ENCODE measurements around the gene PHETA1. TPM values are rescaled to one million over a fixed set of nuclear protein-coding genes. Genes with fewer than 3 reads are reported as not detected.
"Not testable (repeated sequence)": the region's sequence is repeated elsewhere in the genome, so short reads cannot be mapped to it uniquely, and the experiment has no call there.

PHETA1 gene
- total and polyA plus RNA-seq, 2 donors (not counting 3 experiments of a cell fraction or from before 2014, with no cell fraction given): 10.6 to 20.0 TPM

DNA sequence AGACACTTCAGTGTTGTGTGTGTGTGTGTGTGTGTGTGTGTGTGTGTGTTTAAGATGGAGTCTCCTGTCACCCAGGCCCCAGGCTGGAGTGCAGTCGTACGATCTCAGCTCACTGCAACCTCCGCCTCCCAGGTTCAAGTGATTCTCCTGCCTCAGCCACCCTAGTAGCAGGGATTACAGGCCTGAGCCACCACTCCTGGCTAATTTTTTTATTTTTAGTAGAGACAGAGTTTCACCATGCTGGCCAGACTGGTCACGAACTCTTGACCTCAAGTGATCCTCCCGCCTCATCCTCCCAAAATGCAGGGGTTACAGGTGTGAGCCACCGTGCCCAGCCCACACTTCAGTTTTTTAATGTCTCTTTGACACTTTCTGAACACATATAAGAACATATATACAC, 32.5 kb downstream of the PHETA1 start:
- H3K4me2 ChIP-seq (ENCODE audit: insufficient read depth, low read length); BruUV-seq (replicated peaks); H3K9me3 ChIP-seq (replicated peaks; ENCODE audit: control insufficient read depth, insufficient read depth, low read length); H3K9ac ChIP-seq (replicated peaks; ENCODE audit: extremely low read depth, insufficient read depth, low read length); H4K20me1 ChIP-seq (replicated peaks; ENCODE audit: control insufficient read depth, extremely low read depth, insufficient read depth, low read length); dilution Hi-C loops (cut with MboI; ENCODE audit: extremely low pct_ligation_motif_present, low sequenced_read_pairs); FAIRE-seq; H3K27ac ChIP-seq (ENCODE audit: insufficient read depth, low read depth, low read length); H3K36me3 ChIP-seq (ENCODE audit: control insufficient read depth in 2 of 2, extremely low read depth in 1 of 2, insufficient read depth in 2 of 2, low read length in 2 of 2); H3K4me3 ChIP-seq (replicated peaks in 1 of 3; ENCODE audit: insufficient read depth in 1 of 3, low read depth in 1 of 3, low read length in 3 of 3); H3K4me1 ChIP-seq (ENCODE audit: control insufficient read depth, extremely low read depth, insufficient read depth, low read length); H3K27me3 ChIP-seq (ENCODE audit: control insufficient read depth in 2 of 2, insufficient read depth in 2 of 2, low read length in 2 of 2); H3K9me1 ChIP-seq (replicated peaks; ENCODE audit: control insufficient read depth, extremely low read depth, insufficient read depth, low read length); intact Hi-C loops (cut with micrococcal nuclease); H2AFZ ChIP-seq (ENCODE audit: low read depth, low read length); H3K79me2 ChIP-seq (ENCODE audit: control insufficient read depth, insufficient read depth, low read length); DNase-seq (ENCODE audit: low read depth, low spot score): not testable (repeated sequence)
- POLR2A ChIA-PET: interaction anchor here (0.7 kb wide), 1 partner anchor 18 kb away, joined by 6 read pairs; no protein-coding TSS in a partner anchor
- CTCF ChIA-PET: interaction anchor here (0.9 to 1.4 kb wide), 3 partner anchors 23 to 477 kb away, joined by 4 read pairs; no protein-coding TSS in a partner anchor

DNA sequence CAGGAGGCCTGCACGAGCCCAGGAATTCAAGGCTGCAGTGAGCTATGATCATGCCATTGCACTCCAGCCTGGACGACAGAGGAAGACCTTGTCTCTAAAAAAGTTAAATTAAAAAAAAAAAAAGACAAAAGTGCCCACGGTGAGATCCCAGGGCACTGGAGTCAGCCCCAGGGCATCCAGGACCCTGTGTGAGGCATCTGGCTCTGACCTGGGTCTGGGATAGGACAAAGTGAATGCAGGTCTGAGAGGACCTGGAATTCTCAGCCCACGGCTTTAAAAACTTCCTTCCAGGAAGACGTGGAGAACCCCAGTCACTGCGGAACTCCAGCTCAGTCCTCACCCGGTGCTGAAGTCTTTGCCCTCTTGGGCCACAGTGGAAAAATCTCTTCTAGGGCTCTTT, 33.1 kb downstream of the PHETA1 start:
- TF ChIP-seq MYC (IDR thresholded peaks at IDR 0.05; ENCODE audit: low read depth, low read length) (no peak), EZH2 (IDR thresholded peaks at IDR 0.05; ENCODE audit: borderline replicate concordance, low read depth, low read length, severe bottlenecking) (no peak), FOS (IDR thresholded peaks at IDR 0.05; ENCODE audit: borderline replicate concordance, insufficient read depth, low read length) (no peak), JUN (IDR thresholded peaks at IDR 0.05; ENCODE audit: borderline replicate concordance, insufficient read depth, insufficient read length, low read depth) (no peak), POLR2AphosphoS5 (IDR thresholded peaks at IDR 0.05; ENCODE audit: insufficient read depth, low read depth, low read length) (no peak), GATA2 (IDR thresholded peaks at IDR 0.05; ENCODE audit: insufficient read depth, insufficient read length, low read depth, low read length) (no peak), POLR2A (IDR thresholded peaks at IDR 0.05; ENCODE audit: low read depth, low read length) (no peak)
- TF ChIP-seq, protein P1, sequence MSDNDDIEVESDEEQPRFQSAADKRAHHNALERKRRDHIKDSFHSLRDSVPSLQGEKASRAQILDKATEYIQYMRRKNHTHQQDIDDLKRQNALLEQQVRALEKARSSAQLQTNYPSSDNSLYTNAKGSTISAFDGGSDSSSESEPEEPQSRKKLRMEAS (IDR thresholded peaks at IDR 0.05; ENCODE audit: insufficient read depth, insufficient read length): no peak
- TF ChIP-seq, protein P2, sequence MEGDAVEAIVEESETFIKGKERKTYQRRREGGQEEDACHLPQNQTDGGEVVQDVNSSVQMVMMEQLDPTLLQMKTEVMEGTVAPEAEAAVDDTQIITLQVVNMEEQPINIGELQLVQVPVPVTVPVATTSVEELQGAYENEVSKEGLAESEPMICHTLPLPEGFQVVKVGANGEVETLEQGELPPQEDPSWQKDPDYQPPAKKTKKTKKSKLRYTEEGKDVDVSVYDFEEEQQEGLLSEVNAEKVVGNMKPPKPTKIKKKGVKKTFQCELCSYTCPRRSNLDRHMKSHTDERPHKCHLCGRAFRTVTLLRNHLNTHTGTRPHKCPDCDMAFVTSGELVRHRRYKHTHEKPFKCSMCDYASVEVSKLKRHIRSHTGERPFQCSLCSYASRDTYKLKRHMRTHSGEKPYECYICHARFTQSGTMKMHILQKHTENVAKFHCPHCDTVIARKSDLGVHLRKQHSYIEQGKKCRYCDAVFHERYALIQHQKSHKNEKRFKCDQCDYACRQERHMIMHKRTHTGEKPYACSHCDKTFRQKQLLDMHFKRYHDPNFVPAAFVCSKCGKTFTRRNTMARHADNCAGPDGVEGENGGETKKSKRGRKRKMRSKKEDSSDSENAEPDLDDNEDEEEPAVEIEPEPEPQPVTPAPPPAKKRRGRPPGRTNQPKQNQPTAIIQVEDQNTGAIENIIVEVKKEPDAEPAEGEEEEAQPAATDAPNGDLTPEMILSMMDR (IDR thresholded peaks at IDR 0.05; ENCODE audit: extremely low read depth in 1 of 2, insufficient read depth in 1 of 2, low read depth in 1 of 2, low read length in 2 of 2): no peak
- Histone ChIP-seq H3K4me1 (ENCODE audit: control insufficient read depth, extremely low read depth, insufficient read depth, low read length) (no peaks in the 10 kb centered on the region), H3K4me2 (ENCODE audit: insufficient read depth, low read length) (no peak overlapping the region), H2AFZ (ENCODE audit: low read depth, low read length) (no peak overlapping the region), H3K4me3 (replicated peaks in 1 of 3; ENCODE audit: insufficient read depth in 1 of 3, low read depth in 1 of 3, low read length in 3 of 3) (no peak overlapping the region), H3K9me1 (replicated peaks; ENCODE audit: control insufficient read depth, extremely low read depth, insufficient read depth, low read length) (no peaks in the 10 kb centered on the region), H3K9me3 (replicated peaks; ENCODE audit: control insufficient read depth, insufficient read depth, low read length) (no peaks in the 10 kb centered on the region), H3K27me3 (ENCODE audit: control insufficient read depth in 2 of 2, insufficient read depth in 2 of 2, low read length in 2 of 2) (peaks cover 0 to 2% of the 10 kb centered on the region in 2 experiments), H3K79me2 (ENCODE audit: control insufficient read depth, insufficient read depth, low read length) (no peaks in the 10 kb centered on the region), H4K20me1 (replicated peaks; ENCODE audit: control insufficient read depth, extremely low read depth, insufficient read depth, low read length) (no peaks in the 10 kb centered on the region), H3K27ac (ENCODE audit: insufficient read depth, low read depth, low read length) (no peak overlapping the region), H3K9ac (replicated peaks; ENCODE audit: extremely low read depth, insufficient read depth, low read length) (no peak overlapping the region), H3K36me3 (ENCODE audit: control insufficient read depth in 2 of 2, extremely low read depth in 1 of 2, insufficient read depth in 2 of 2, low read length in 2 of 2) (no peaks in the 10 kb centered on the region)
- POLR2A ChIA-PET: no interaction called here
- DNase-seq (ENCODE audit: low read depth, low spot score): no peak
- BruUV-seq (replicated peaks): no TSS peak
- CTCF ChIA-PET: interaction anchor here (0.9 to 1.4 kb wide), 3 partner anchors 23 to 477 kb away, joined by 4 read pairs; no protein-coding TSS in a partner anchor
- no peak for FAIRE-seq
- intact Hi-C loops (cut with micrococcal nuclease) (no loop called here), dilution Hi-C loops (cut with MboI; ENCODE audit: extremely low pct_ligation_motif_present, low sequenced_read_pairs) (no loop called here)

DNA sequence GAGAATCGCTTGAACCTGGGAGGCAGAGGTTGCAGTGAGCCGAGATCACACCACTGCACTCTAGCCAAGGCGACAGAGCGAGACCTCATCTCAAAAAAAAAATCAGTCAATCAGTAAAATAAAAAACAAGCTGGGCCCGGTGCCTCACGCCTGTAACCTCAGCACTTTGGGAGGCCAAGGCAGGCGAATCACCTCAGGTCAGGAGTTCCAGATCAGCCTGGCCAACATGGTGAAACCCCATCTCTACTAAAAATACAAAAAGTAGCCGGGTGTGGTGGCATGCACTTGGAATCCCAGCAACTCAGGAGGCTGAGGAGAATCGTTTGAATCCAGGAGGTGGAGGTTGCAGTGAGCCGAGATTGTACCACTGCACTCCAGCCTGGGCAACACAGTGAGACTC, 33.6 kb downstream of the PHETA1 start:
- POLR2A ChIA-PET; H3K4me1 ChIP-seq (ENCODE audit: control insufficient read depth, extremely low read depth, insufficient read depth, low read length); H2AFZ ChIP-seq (ENCODE audit: low read depth, low read length); H4K20me1 ChIP-seq (replicated peaks; ENCODE audit: control insufficient read depth, extremely low read depth, insufficient read depth, low read length); H3K36me3 ChIP-seq (ENCODE audit: control insufficient read depth in 2 of 2, extremely low read depth in 1 of 2, insufficient read depth in 2 of 2, low read length in 2 of 2); BruUV-seq (replicated peaks); H3K4me2 ChIP-seq (ENCODE audit: insufficient read depth, low read length); H3K4me3 ChIP-seq (replicated peaks in 1 of 3; ENCODE audit: insufficient read depth in 1 of 3, low read depth in 1 of 3, low read length in 3 of 3); H3K27ac ChIP-seq (ENCODE audit: insufficient read depth, low read depth, low read length); DNase-seq (ENCODE audit: low read depth, low spot score); H3K79me2 ChIP-seq (ENCODE audit: control insufficient read depth, insufficient read depth, low read length); H3K9me3 ChIP-seq (replicated peaks; ENCODE audit: control insufficient read depth, insufficient read depth, low read length); dilution Hi-C loops (cut with MboI; ENCODE audit: extremely low pct_ligation_motif_present, low sequenced_read_pairs); H3K9me1 ChIP-seq (replicated peaks; ENCODE audit: control insufficient read depth, extremely low read depth, insufficient read depth, low read length); H3K27me3 ChIP-seq (ENCODE audit: control insufficient read depth in 2 of 2, insufficient read depth in 2 of 2, low read length in 2 of 2); H3K9ac ChIP-seq (replicated peaks; ENCODE audit: extremely low read depth, insufficient read depth, low read length); FAIRE-seq; intact Hi-C loops (cut with micrococcal nuclease): not testable (repeated sequence)
- CTCF ChIA-PET: interaction anchor here (0.9 to 1.4 kb wide), 3 partner anchors 24 to 478 kb away, joined by 4 read pairs; no protein-coding TSS in a partner anchor

All from endothelial cell of umbilical vein (primary cell).